ENCODE results near the gene CEP128.

Gene CEP128

DNA sequence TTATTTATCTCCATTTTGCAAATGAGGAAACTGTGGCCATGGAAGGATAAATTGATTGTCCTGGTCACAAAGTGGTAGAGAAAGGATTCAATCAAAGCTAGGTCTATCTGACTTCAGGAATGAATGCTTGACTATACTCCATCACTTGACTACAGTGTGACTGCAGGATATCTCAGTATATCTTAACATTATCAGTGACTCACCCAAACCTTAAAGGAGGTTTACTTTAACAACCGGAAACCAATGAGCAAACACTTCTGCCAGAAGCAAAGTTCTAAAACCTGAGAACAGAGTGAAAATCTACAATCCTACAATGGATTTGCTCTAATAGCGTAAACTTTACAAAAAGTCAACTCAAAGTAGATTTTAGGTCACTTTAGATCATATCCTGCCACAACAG lies 277.0 kb downstream of the CEP128 start:
- DNase-seq (ENCODE audit: low read depth), result no peak

DNA sequence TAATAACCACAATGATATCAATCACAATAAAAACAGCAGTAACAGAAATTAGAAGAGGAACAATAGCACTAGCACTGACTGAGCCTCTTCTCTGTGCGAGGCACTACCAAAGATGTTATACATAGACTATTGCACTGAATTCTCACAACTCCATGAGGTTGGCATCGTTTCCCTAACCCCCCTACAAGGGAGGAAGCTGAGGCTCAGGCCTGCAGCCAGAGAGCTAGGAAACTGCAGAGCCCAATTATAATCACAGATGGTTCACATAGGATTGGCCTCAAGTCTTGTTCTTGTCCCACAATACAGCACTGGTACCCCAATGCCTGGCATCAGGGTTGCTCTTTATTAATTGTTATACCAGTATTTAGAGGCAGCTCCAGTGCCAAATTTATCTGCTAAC lies 278.0 kb downstream of the CEP128 start:
- no peak for DNase-seq (ENCODE audit: low read depth)

DNA sequence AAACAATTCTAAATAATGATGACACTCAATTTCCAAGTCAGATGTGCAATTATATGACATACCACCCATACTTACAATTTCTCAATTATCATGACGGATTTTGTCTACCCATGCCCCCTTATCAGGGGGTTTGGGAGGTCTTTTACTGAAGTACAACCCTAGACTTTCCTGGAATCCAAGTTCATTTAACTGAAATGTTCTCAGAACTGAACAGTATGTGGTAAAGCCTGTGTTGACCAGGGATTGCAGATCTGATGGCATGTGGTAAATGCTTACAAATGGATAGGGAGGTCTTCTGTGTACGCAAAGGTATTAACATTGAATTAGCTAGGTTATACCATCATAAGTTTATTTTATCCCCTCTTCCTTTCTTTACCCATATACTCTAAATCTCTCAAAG lies 281.8 kb downstream of the CEP128 start:
- DNase-seq (ENCODE audit: low read depth), result no peak

DNA sequence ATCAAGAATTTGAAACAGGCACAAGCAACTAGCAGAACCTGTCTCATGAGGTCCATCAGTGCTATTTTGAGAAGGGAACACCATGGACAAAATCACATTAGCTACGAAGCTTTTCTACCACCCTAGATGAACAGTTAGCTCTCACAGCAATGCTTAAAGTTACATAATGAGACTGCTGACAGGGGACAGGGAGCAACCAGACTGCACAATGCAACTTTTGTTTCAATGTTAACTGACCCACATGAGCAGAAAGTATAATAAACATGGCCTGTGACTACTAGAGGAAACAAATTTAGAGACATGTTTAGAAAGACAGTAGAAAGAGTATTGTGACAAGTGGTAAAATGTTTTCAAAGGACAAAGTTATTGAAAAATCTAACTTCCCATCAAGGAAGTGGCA lies 282.8 kb downstream of the CEP128 start:
- DNase-seq (ENCODE audit: low read depth), result no peak

DNA sequence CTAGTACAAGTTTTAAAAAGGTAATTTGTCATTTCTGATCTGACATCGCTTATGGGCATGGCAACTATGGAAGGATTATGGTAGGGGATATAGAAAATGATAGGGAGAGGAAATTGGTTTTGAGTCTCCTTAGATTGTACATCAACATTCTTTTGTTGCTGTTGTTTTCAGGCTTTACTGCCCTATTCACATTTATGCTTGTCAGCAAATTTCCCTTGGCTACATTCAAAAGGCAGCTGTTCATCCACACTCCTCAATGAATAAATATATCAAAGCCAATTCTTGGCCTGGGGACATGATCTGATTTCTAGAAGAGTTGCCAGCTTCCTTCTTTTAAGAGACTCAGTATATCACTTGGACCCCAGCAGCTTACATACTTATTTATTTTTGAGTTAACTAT lies 283.4 kb downstream of the CEP128 start:
- DNase-seq (ENCODE audit: low read depth), result no peak

DNA sequence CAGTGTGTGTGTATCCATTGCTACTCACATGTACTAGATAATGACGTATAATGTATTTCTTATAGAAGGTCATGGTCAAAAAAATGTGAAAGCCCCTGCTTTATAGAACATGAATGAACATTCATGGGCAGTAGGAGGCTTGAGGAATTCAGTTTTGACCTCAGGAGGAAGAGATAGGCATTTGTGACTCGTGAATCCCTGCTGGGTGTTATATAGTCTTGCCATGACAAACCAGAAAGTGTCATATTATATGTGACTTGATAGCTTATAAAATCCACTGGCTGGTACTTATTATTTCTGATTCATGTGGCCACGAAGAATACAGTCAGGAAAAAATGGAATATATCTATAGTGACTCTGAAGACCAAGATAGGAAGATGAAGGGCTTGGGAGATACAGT lies 287.6 kb downstream of the CEP128 start:
- no peak for DNase-seq (ENCODE audit: low read depth)

DNA sequence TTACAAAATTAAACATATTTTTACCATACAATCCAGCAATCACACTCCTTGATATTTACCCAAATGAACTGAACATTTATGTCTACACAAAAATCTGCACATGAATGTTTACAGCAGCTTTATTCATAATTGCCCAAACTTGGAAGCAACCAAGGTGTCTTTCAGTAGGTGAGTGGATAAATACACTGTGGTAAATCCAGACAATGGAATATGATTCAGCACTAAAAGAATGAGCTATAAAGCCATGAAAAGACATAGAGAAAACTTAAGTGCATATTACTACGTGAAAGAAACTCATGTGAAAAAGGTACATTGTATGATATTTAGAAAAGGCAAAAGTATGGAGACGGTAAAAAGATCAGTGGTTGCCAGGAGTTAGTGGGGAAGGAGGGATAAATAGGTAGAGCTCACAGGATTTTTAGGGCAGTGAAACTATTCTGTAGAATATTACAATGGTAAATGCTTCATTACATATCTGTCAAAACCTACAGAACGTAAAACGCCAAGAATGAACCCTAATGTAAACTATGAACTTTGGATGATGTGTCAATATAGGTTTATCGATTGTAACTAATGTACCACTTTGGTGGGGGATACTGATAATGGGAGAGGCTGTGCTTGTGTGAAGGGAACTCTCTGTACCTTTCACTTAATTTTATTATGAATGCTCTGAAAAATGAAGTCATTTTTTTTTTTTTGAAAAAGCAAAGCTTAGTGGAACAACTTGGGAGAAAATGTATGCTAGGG lies 295.7 kb downstream of the CEP128 start:
- DNase-seq (ENCODE audit: low read depth), result no peak

DNA sequence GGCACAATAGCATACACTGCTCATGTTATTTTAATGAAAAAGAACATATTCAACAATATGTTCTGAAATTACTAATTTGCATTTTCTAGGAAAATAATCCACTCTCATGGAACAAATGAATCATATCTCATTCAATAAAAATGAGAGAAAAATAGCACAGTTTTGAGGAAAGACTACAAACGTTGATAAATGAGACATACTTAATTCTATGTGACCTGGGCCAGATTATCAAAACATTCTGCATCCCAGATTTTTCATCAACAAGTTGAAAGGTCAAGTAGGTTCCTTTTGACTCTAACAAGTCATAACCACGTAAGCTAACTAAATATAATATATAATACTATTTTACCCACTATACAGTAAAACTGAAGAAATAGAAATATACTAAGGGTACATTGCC lies 296.7 kb downstream of the CEP128 start:
- no peak for DNase-seq (ENCODE audit: low read depth)

DNA sequence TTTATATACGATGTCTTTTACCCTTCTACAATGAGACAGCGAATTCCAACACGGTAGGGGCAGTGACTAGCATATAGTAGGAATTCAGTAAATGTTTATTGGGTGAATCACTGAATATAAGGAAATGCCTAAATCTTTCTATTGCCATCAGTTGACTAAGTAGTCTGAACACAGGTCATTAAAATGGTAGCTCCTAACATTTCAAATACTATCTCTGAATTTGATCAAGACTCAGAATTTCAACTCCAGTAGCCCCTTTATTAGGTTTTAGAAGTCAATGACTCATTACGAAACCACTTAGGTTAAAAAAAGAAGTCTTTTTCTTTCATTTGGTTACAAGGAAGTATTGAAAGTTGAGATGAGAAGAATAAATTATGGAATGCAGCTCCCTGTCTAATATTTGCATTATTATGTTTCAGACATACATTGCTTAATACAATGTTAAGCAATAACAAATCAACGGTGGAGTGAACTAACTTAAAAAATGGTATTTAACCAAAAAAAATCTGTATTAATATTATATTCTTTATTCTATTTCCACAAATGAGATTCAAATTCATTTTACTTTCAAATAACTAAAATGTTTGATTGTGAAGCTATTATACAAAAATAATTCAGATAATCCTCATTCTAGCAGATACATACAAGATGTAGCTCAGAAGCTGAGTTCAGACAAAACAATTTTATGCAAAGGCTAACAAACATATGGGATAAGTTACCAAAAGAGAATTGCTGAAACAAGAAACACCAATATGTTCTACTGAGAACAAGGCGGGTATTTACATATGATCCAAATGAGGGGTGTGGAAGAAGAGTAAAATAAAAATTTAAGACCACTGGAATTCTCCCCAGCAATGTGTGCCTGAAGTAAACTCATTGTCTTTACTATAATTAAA lies 302.7 kb downstream of the CEP128 start:
- DNase-seq (ENCODE audit: low read depth), result no peak

DNA sequence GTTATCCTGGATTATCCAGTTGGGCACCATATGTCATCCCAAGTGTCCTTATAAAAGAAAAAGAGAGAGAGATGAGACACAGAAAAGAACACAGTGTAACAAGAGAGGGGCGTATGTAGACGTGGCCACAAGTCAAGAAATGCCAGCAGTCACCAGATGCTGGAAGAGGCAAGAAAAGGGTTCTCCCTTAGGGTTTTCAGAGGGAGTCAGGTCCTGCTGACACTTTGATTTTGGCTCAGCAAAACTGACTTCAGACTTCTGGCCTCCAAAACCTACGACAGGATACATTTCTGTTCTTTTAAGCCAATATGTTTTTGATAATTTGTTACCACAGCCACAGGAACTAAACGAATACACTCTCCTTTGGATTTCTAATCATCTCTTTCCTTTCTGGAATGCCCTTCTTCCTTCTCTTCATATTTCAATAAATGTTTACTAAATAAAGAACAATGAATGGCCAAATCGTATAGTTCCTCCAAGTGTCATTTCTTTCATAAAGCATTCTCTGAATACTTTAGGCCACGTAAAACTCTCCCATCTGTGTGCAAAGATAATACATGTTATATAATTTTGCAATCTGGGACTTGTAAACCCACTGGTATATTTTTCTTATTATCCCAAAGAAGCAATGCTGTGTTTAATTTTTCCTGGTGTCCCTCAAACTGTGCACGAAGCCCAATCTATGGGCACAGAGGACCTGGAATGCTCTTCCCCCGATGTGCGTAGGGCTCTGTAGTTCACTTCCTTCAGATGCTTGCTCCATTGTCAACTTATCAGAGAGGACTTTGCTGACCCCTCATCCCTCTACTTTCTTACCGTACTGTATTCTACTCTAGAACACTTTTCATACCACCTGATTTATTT lies 303.6 kb downstream of the CEP128 start:
- no peak for DNase-seq (ENCODE audit: low read depth)

DNA sequence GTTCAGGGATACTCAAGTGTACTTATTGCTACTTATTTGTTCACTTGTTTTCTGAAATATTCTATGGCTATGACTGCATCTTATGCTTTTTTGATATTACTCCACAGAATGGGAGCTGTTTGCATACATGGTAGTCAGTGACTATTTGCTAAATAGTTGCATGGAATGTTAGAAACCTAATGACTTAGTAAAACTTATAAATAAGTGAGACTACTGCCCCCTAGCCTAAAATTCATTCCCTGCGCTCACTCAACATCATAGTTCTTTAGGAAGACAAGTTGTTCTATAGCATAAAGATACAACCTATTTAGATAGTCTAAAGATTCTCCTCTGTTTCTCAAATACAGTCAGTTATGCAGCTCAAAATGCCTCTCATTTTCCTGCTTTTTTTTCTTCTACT lies 305.5 kb downstream of the CEP128 start:
- no peak for DNase-seq (ENCODE audit: low read depth)

DNA sequence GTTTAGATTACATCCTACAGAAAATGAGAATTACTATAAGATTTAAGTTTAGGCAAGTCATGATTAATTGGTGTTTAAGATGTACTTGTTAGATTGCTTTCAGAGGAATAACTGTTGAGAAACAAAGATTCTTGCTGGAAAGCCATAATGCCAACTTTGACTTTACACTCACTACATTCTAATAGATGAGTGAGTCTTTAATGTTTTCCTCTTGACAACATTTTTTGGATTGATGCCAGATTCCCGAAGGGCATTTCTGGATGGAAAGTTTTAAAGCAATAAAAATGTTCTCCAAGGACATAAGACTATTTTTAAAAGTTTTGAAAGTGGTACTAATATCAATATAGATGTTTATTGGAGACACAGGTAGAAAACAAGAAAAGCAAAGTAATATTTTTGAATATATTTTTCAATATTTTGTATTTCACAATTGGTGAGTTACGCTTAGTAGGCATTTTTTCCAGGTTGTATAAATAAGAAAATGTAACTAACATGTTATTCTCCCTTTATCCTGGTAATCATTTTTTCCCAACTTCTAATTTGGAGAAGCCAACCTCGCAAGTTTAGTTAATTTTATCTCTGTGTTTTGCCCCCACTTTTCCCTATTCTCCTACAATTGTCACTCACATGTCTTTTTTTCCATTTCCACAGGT lies 307.3 kb downstream of the CEP128 start:
- DNase-seq (ENCODE audit: low read depth), result no peak

DNA sequence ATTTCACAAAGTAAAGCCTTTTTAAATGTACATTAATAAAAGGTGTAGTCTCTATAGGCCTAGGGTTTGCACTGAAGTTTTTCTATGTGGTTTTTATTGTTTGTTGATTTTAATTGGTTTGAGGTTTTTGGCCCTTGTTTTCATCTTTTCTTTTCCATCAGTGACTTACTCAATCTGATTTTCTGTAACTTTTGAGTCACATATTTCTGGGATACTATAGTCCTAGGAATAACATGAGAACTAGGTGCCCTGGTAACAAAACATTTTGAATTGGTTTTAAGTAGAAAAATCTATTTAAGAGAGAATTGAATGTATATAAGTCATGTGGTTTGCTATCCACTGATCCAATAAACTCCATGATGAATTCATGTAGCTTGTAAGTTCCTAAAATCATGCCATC lies 311.9 kb downstream of the CEP128 start:
- DNase-seq (ENCODE audit: low read depth), result no peak

DNA sequence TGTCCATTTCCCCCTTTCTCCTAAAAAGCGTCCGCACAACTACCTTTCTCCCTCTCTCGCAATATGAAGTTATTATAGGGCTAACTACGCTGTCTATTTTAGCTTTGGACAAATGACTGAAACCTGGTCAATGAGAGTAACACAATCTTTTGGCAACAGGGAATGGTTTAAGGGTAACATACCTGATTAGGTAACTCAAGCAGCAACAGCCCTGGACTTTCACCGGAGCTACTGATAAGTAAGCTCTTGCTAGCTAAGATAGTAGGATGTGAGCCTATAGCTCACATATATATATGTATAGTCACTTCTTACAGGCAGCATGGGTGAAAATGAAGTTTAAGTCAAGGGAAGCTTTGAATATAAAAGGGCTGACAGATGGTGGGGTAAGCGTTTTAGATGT lies 313.0 kb downstream of the CEP128 start:
- no peak for DNase-seq (ENCODE audit: low read depth)

DNA sequence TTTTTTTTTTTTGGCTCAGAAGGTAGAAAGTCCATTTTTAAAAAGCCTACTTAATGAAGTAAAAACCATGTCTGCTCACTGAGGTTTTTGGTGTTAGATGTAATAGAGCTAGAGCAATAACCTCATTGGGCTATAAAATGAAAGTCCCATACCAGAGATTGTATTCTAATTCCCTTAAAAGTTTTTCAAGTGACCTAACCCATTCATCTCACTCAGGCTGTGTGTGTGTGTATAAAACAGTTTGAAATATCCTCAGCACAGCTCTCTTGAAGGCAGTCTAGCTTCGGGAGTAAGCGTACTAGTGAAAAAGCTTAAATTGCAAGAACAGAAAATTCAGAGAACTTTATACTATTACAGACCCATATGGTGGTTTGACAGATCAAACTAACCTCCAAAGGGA lies 313.8 kb downstream of the CEP128 start:
- no peak for DNase-seq (ENCODE audit: low read depth)

DNA sequence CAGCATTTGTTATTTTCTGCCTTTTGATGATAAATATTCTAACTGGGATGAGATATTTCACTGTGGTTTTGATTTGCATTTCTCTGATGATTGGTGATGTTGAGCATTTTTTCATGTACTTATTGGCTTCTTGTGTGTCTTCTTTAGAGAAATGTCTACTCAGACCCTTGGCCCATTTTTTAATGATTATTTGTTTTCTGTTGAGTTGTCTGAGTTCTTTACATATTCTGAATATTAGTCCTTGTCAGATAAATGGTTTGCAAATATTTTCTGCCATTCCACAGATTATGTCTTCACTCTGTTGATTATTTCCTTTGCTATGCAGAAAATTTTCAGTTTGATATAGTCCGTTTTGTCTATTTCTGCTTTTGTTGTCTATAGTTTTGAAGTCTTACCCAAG lies 317.0 kb downstream of the CEP128 start:
- DNase-seq (ENCODE audit: low read depth), result no peak

DNA sequence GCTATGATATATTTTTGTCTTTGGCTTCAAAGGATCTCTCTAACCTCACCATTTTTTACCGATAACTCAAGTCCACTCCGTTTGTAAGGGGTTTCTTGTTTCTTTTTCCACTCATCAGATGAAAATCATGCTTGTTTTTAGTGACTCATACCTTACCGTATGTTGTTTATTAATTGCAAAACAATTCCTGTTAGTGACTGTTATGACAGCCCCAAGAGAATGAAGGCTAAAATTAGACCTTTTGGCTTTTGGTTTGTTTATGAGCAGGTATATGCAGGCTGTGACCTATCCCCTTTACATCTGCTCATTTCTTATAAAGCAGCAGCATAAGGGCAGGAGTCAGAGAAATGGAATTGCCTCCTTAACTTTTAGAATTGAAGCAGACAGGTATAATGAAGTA lies 319.8 kb downstream of the CEP128 start:
- no peak for DNase-seq (ENCODE audit: low read depth)

DNA sequence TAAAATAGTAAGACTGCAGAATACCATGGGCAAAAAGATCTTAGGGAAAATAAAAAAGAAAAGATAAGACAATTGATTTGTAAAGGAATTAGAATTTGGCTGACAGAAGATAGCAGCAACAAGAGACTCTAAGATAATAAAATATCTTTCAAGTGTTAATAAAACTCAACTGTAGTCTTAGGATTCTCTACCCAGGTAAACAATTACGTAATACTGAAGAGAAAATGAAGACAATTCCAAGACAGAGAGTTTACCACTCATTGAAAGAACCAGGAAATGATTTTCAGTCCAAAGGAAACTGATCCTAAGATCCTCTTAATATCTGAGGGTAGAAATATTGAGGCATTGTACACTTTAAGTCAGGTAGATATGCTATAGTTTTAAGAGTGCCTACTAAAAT lies 321.1 kb downstream of the CEP128 start:
- no peak for DNase-seq (ENCODE audit: low read depth)

DNA sequence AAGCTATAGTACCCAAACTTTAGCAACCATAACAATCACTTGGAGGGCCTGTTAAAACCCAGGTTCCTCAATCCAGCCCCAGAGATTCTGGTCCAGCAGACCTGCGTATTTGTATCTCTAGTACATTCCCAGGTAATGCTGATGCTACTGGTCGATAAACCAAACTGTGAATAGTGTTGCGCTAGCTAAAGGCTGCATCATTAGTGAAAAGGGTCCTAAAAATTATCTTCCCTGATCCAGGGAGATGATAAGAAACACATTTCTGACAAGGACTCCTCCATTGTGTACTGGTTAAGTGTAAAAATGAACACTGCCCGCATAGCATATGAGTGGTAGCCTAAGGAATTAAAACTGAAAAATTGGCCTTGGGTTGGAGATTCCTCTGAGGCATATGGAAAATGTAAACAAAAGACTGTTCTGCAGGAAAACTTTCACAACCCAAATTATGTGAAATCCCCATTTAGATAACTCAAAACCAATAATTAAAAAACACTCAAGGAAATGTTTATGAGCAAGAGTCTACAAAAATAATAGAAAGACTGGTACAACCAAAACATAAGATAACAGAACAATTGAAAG lies 322.7 kb downstream of the CEP128 start:
- no peak for DNase-seq (ENCODE audit: low read depth)

DNA sequence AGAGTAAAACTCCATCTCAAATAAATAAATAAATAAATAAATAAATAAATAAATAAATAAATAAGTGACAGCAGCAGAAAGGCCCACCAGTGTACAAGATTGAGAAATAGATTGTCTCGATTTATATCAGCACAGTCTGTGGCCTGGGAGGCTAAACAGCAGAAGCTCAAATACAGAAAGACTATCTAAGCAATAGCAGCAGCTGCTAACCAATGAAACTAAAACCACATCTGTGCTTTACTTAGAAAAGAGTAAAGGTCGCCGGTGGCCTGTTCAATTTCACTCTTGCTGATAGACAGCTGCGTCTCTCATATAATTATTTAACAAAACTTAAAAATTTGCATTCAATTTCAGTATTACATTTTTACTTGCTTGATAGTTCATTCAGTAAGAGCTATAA lies 325.7 kb downstream of the CEP128 start:
- DNase-seq (ENCODE audit: low read depth), result no peak

DNA sequence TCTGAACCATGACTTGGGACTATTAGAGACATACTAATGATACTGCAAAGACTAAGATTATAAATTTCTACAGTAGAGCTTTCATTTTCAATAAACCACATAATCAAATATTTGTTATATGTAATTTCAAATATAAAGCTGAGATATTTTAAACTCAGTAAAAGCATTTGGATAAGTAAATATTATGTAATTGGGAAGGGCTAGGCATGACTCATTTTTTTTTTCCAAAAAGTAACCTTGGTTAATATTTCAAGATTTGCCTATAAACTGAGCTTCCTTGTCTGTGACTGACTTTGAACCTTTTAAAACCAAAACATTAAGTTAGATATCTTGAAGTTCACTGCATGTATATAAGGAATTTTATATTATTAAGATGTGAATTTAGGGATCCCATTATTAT lies 332.5 kb downstream of the CEP128 start:
- DNase-seq (ENCODE audit: low read depth), result no peak

DNA sequence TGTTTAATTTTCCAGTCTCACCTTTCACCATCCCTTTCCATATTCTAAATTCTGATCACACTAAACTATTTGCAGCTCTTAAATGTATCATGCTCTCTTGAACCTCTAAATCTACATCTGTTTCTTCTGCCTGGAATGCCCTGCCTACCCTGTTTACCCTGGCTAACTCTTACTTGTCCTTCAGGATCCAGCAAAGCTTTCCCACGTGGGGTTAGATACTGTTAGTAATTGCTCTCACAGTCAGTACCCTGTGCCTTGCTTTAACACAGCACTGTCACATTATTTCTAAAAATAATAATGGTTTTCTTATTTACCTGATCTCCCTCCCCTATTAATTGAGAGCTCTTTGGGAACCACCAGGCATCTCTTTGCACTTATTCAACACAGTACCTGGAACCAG lies 333.0 kb downstream of the CEP128 start:
- no peak for DNase-seq (ENCODE audit: low read depth)
